DOHH2 (cell line): Measurements from ENCODE around the gene CSGALNACT2.

Experiments used
- H3F3A ChIP-seq: fragments of 200-600 bp; sonication (generic), shearing (Covaris generic); 2 replicates; pipeline ENCODE4 v1.6.0; 2016; ENCODE audit warnings: antibody characterized with exemption, mild to moderate bottlenecking; ENCODE audit not compliant: control insufficient read depth, insufficient read depth
- H3K27ac ChIP-seq: fragments of 200-600 bp; sonication (generic); 2 replicates; pipeline ENCODE4 v1.5.1; 2014; ENCODE audit warnings: low read depth, mild to moderate bottlenecking, low read length, moderate library complexity
- H3K27me3 ChIP-seq: fragments of 200-600 bp; sonication (generic); 2 replicates; pipeline ENCODE4 v1.6.1; 2014; ENCODE audit warnings: mild to moderate bottlenecking, low read length, mixed read lengths; ENCODE audit not compliant: control insufficient read depth
- H3K36me3 ChIP-seq: fragments of 200-600 bp; sonication (generic); 2 replicates; pipeline ENCODE4 v1.6.1; 2014; ENCODE audit warnings: mild to moderate bottlenecking, low read length, moderate library complexity, mixed read lengths; ENCODE audit not compliant: control insufficient read depth
- H3K4me1 ChIP-seq: fragments of 200-600 bp; sonication (generic); 2 replicates; pipeline ENCODE4 v1.6.1; 2014; ENCODE audit warnings: mild to moderate bottlenecking, low read length, mixed read lengths; ENCODE audit not compliant: control insufficient read depth
- H3K4me2 ChIP-seq: fragments of 200-600 bp; sonication (generic); 2 replicates; pipeline ENCODE4 v1.6.0; 2014; ENCODE audit warnings: mild to moderate bottlenecking, low read length, moderate library complexity
- H3K4me3 ChIP-seq: fragments of 200-600 bp; sonication (generic); 2 replicates; pipeline ENCODE4 v1.5.1; 2014; ENCODE audit warnings: mild to moderate bottlenecking, low read length, mixed read lengths
- H3K79me2 ChIP-seq: fragments of 200-600 bp; sonication (generic); 2 replicates; pipeline ENCODE4 v1.6.1; 2014; ENCODE audit warnings: mild to moderate bottlenecking, low read length, mixed read lengths; ENCODE audit not compliant: control insufficient read depth
- H3K9me2 ChIP-seq: fragments of 200-600 bp; sonication (generic); replicated peaks from 2 replicates; pipeline ENCODE4 v1.6.1; 2014; ENCODE audit warnings: mild to moderate bottlenecking, low read length, mixed read lengths; ENCODE audit not compliant: control insufficient read depth
- H3K9me3 ChIP-seq: fragments of 200-600 bp; sonication (generic); 2 replicates; pipeline ENCODE4 v1.6.1; 2014; ENCODE audit warnings: antibody characterized with exemption, low read length, mixed read lengths; ENCODE audit not compliant: control insufficient read depth, insufficient read depth
- H4K20me1 ChIP-seq: fragments of 200-600 bp; sonication (generic); 2 replicates; pipeline ENCODE4 v1.6.0; 2014; ENCODE audit warnings: low read depth, mild to moderate bottlenecking, antibody characterized with exemption, low read length, moderate library complexity; ENCODE audit not compliant: control insufficient read depth, insufficient read depth
- CTCF ChIP-seq: fragments of 200-600 bp; sonication (generic); IDR thresholded peaks from one replicate; pipeline ENCODE4 v1.5.1; 2014; ENCODE audit warnings: antibody characterized with exemption, mild to moderate bottlenecking, low read depth, low read length; ENCODE audit not compliant: poor library complexity, severe bottlenecking
- EZH2phosphoT487 ChIP-seq: fragments of 200-600 bp; sonication (generic); IDR thresholded peaks from 2 replicates; pipeline ENCODE4 v1.6.1; 2017; ENCODE audit warnings: borderline replicate concordance, mild to moderate bottlenecking, antibody characterized with exemption, low read length, moderate library complexity, mixed read lengths

Gene CSGALNACT2

GRCh38 chr10:43117031-43117776, 21.0 kb upstream of the CSGALNACT2 start:
- no peaks in the 10 kb centered on the region for H3K27me3 ChIP-seq
- TF ChIP-seq CTCF (no peak), EZH2phosphoT487 (no peak)

GRCh38 chr10:43117777-43118583, 20.3 kb upstream of the CSGALNACT2 start:
- no peaks in the 10 kb centered on the region for H3K36me3 ChIP-seq
- no peak for TF ChIP-seq EZH2phosphoT487
- no peak for TF ChIP-seq CTCF
- H3K79me2 ChIP-seq = no peaks in the 10 kb centered on the region

More at GRCh38 chr10:43117031-43117776, 21.0 kb upstream of the CSGALNACT2 start:
- H3K4me1 ChIP-seq = peaks cover 8% of the 10 kb centered on the region
- no peak overlapping the region for H3K4me2 ChIP-seq
- no peaks in the 10 kb centered on the region for H3K36me3 ChIP-seq
- H3K79me2 ChIP-seq = no peaks in the 10 kb centered on the region
- no peaks in the 10 kb centered on the region for H3F3A ChIP-seq
- H3K9me3 ChIP-seq = no peaks in the 10 kb centered on the region
- H4K20me1 ChIP-seq = no peaks in the 10 kb centered on the region
- H3K27ac ChIP-seq = no peak overlapping the region
- no peak overlapping the region for H3K4me3 ChIP-seq
- no peaks in the 10 kb centered on the region for H3K9me2 ChIP-seq

DNA sequence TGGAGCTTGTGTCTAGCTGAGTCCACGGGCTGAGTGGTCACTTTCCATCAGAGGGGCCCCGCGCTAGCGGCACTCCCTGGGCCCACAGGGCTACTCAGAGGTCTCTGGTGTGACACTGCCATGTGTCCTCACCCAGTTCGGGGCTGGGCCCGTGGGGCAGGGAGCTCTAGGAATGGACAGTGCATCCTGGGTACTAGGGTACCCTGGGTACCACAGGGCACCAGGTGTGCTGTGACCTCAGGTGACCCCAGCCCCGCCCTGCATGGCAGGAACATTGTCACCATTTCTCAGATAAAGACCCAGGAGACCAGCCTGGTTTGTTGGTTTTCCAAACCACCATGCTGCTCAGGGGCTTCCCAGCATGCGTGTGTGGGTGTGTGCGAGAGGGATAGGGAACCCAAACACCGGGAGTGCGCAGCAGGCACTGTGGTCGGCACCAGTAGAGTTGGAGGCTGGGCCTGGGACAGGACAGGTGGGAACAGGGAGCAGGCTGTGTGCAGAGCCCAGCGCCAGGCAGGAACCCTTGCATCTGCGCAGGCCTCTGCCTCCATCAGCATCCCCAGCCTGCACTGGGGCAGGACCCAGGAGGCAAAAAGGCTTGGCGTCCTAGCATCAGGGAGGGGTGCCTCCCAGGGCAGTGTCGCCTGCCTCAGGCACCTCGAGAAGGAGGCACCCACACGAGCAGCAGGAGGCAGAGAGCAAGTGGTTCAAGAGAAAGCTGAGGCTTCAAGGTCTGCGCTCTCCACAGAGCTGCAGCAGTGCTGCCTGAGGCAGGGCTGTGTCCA, 19.4 kb upstream of the CSGALNACT2 start:
- Histone ChIP-seq H3K4me1 (peaks cover 8% of the 10 kb centered on the region), H3F3A (no peaks in the 10 kb centered on the region), H3K79me2 (no peaks in the 10 kb centered on the region), H3K36me3 (no peaks in the 10 kb centered on the region), H3K4me3 (no peak overlapping the region), H3K27me3 (no peaks in the 10 kb centered on the region), H3K27ac (no peak overlapping the region), H3K4me2 (no peak overlapping the region), H3K9me2 (no peaks in the 10 kb centered on the region), H3K9me3 (no peaks in the 10 kb centered on the region), H4K20me1 (no peaks in the 10 kb centered on the region)
- TF ChIP-seq CTCF = no peak
- TF ChIP-seq EZH2phosphoT487 = no peak

More at GRCh38 chr10:43117777-43118583, 20.3 kb upstream of the CSGALNACT2 start:
- peaks cover 8% of the 10 kb centered on the region for H3K4me1 ChIP-seq
- H3K9me3 ChIP-seq = no peaks in the 10 kb centered on the region
- H3K4me3 ChIP-seq = no peak overlapping the region
- no peaks in the 10 kb centered on the region for H4K20me1 ChIP-seq
- no peaks in the 10 kb centered on the region for H3K27me3 ChIP-seq
- H3K27ac ChIP-seq = no peak overlapping the region
- no peaks in the 10 kb centered on the region for H3K9me2 ChIP-seq
- H3K4me2 ChIP-seq = no peak overlapping the region
- no peaks in the 10 kb centered on the region for H3F3A ChIP-seq
